Activated CD8-positive, alpha-beta memory T cell treated with anti-CD3 and anti-CD28 coated beads, Interleukin-2, amount 50 U/mL, for 4 hours (primary cell): ENCODE data around the gene EPHB6.
A peak's percentile ranks its signal among the peaks of the same experiment; 100 is the strongest.

Experiments
- DNase-seq: peaks from one replicate; pipeline ENCODE4 v3.0.0-alpha.2; 2020

EPHB6 gene

GRCh38 chr7:142854372-142855113, at the start of gene EPHB6:
TSS of gene EPHB6 (plus strand) at chr7:142855076. CDS start at chr7:142863228, 8,152 bp downstream.
- DNase-seq, result peak; percentile 59

- DNase-seq, result no peak
Observed at GRCh38 chr7:142805350-142806021, 49.4 kb upstream of the EPHB6 start.

- DNase-seq, result no peak
Observed at GRCh38 chr7:142806022-142806356, 48.9 kb upstream of the EPHB6 start.

- no peak for DNase-seq
Observed at GRCh38 chr7:142806957-142807356, 47.9 kb upstream of the EPHB6 start.

GRCh38 chr7:142807855-142808460, 46.9 kb upstream of the EPHB6 start:
- DNase-seq, result peak; percentile 38

- DNase-seq, result no peak
Observed at GRCh38 chr7:142808461-142808801, 46.4 kb upstream of the EPHB6 start.

- peak; percentile 93 for DNase-seq
Observed at GRCh38 chr7:142808802-142809583, 45.9 kb upstream of the EPHB6 start.

- peak; percentile 24 for DNase-seq
Observed at GRCh38 chr7:142809671-142810070, 45.2 kb upstream of the EPHB6 start.

- peak; percentile 36 for DNase-seq
Observed at GRCh38 chr7:142811154-142811737, 43.6 kb upstream of the EPHB6 start.

- no peak for DNase-seq
Observed at GRCh38 chr7:142812437-142813215, 42.2 kb upstream of the EPHB6 start.

GRCh38 chr7:142813226-142813625, 41.6 kb upstream of the EPHB6 start:
- DNase-seq, result no peak

- DNase-seq, result no peak
Observed at GRCh38 chr7:142813699-142814098, 41.2 kb upstream of the EPHB6 start.

- no peak for DNase-seq
Observed at GRCh38 chr7:142814451-142814850, 40.4 kb upstream of the EPHB6 start.

- DNase-seq, result no peak
Observed at GRCh38 chr7:142815134-142815533, 39.7 kb upstream of the EPHB6 start.

- DNase-seq, result no peak
Observed at GRCh38 chr7:142817506-142817905, 37.4 kb upstream of the EPHB6 start.

- DNase-seq, result no peak
Observed at GRCh38 chr7:142819530-142819929, 35.3 kb upstream of the EPHB6 start.

GRCh38 chr7:142822714-142823113, 32.2 kb upstream of the EPHB6 start:
- DNase-seq, result no peak

GRCh38 chr7:142827951-142828500, 26.9 kb upstream of the EPHB6 start:
- no peak for DNase-seq

GRCh38 chr7:142832417-142832816, 22.5 kb upstream of the EPHB6 start:
- DNase-seq, result no peak

GRCh38 chr7:142833174-142834048, 21.5 kb upstream of the EPHB6 start:
- no peak for DNase-seq

GRCh38 chr7:142835487-142835886, 19.4 kb upstream of the EPHB6 start:
- no peak for DNase-seq
